ENCODE measurements around the gene CTSZ. TPM values are rescaled to one million over a fixed set of nuclear protein-coding genes. Genes with fewer than 3 reads are reported as not detected.

Gene CTSZ
- total RNA-seq, 1 experiment from 2014 or later: 26.3 TPM

- TF ChIP-seq, protein P1, sequence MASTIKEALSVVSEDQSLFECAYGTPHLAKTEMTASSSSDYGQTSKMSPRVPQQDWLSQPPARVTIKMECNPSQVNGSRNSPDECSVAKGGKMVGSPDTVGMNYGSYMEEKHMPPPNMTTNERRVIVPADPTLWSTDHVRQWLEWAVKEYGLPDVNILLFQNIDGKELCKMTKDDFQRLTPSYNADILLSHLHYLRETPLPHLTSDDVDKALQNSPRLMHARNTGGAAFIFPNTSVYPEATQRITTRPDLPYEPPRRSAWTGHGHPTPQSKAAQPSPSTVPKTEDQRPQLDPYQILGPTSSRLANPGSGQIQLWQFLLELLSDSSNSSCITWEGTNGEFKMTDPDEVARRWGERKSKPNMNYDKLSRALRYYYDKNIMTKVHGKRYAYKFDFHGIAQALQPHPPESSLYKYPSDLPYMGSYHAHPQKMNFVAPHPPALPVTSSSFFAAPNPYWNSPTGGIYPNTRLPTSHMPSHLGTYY (CRISPR knock-in tag; IDR thresholded peaks at IDR 0.05): no peak
Observed at GRCh38 chr20:58969439-58969838, 37.6 kb downstream of the CTSZ start (continued).

GRCh38 chr20:58967652-58968429 lies 39.2 kb downstream of the CTSZ start:
- TF ChIP-seq, protein P2, sequence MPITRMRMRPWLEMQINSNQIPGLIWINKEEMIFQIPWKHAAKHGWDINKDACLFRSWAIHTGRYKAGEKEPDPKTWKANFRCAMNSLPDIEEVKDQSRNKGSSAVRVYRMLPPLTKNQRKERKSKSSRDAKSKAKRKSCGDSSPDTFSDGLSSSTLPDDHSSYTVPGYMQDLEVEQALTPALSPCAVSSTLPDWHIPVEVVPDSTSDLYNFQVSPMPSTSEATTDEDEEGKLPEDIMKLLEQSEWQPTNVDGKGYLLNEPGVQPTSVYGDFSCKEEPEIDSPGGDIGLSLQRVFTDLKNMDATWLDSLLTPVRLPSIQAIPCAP (CRISPR knock-in tag; IDR thresholded peaks at IDR 0.05): no peak
- TF ChIP-seq PREB (CRISPR knock-in tag; IDR thresholded peaks at IDR 0.05; ENCODE audit: borderline replicate concordance): no peak
- no peak for TF ChIP-seq NR3C1 (CRISPR knock-in tag; conservative IDR thresholded peaks at IDR 0.05; ENCODE audit: low read depth)
- TF ChIP-seq E2F5 (CRISPR knock-in tag; IDR thresholded peaks at IDR 0.05): no peak
- no peak for TF ChIP-seq ZNF396 (CRISPR knock-in tag; IDR thresholded peaks at IDR 0.05; ENCODE audit: borderline replicate concordance)
- no peak for TF ChIP-seq ZNF219 (CRISPR knock-in tag; IDR thresholded peaks at IDR 0.05; ENCODE audit: borderline replicate concordance)
- TF ChIP-seq, protein P3, sequence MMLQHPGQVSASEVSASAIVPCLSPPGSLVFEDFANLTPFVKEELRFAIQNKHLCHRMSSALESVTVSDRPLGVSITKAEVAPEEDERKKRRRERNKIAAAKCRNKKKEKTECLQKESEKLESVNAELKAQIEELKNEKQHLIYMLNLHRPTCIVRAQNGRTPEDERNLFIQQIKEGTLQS (CRISPR knock-in tag; conservative IDR thresholded peaks at IDR 0.05): no peak
- no peak for TF ChIP-seq ESRRA (CRISPR knock-in tag; IDR thresholded peaks at IDR 0.05; ENCODE audit: borderline replicate concordance)
- no peak for TF ChIP-seq ATF2 (CRISPR knock-in tag; IDR thresholded peaks at IDR 0.05; ENCODE audit: borderline replicate concordance, low read depth)
- no peak for TF ChIP-seq ATF6 (CRISPR knock-in tag; IDR thresholded peaks at IDR 0.05)
- no peak for TF ChIP-seq JUN (CRISPR knock-in tag; IDR thresholded peaks at IDR 0.05)
- no peak for TF ChIP-seq TCF7 (CRISPR knock-in tag; IDR thresholded peaks at IDR 0.05; ENCODE audit: low read depth)
- H3K27ac Mint-ChIP-seq: no peak overlapping the region
- ChIA-PET CTCF (no interaction called here), POLR2A (no interaction called here)
- no peaks in the 10 kb centered on the region; the same call in 1 of the 2 replicates for H3K4me1 Mint-ChIP-seq
- no peaks in the 10 kb centered on the region; the same call in 1 of the 2 replicates for H3K27me3 Mint-ChIP-seq (ENCODE audit: low read depth)
- peaks cover 15% of the 10 kb centered on the region for H3K9me3 Mint-ChIP-seq
- DNase-seq (ENCODE audit: low spot score): no peak
- peaks cover 3% of the 10 kb centered on the region; the same call in 1 of the 2 replicates for H3K36me3 Mint-ChIP-seq
- ATAC-seq: no peak
- H3K4me3 Mint-ChIP-seq: no peak overlapping the region
